ENCODE measurements around the gene PCYT1A. TPM values are rescaled to one million over a fixed set of nuclear protein-coding genes. Genes with fewer than 3 reads are reported as not detected.

Gene PCYT1A
- total and polyA plus RNA-seq, 12 donors: 21.0 to 121 (median 102) TPM

- WGBS, 2 donors: 90 to 91% methylated on average over 3 of the region's 3 CpGs
- H3K4me3 ChIP-seq: no peak overlapping the region
- H3K27ac ChIP-seq: no peak overlapping the region
- intact Hi-C loops (cut with DNase I): no loop called here
- DNase-seq (no peak), ATAC-seq (no peak)
- TF ChIP-seq CTCF (IDR thresholded peaks at IDR 0.05): no peak
- H3K9me3 ChIP-seq: peaks cover 0 to 3% (median 0%) of the 10 kb centered on the region in 11 donors
- peaks cover 0 to 8% (median 4%) of the 10 kb centered on the region in 7 donors for H3K27me3 ChIP-seq
- H3K4me1 ChIP-seq: peaks cover 0 to 3% (median 0%) of the 10 kb centered on the region in 9 donors
- no peaks in the 10 kb centered on the region for H3K36me3 ChIP-seq
Observed at GRCh38 chr3:196203846-196204245, 83.7 kb downstream of the PCYT1A start.

- 52% methylated on average over 21 of the region's 21 CpGs for WGBS, 2 donors
- DNase-seq: peak in 1 of 2 donors; percentile 40
- peak; percentile 41 to 81 (median 58) for ATAC-seq
Observed at GRCh38 chr3:196202516-196202970, 85.0 kb downstream of the PCYT1A start.

GRCh38 chr3:196198771-196199753 lies 88.5 kb downstream of the PCYT1A start:
- ATAC-seq (no peak), DNase-seq (no peak)
- 72 to 82% methylated on average over 18 to 19 of the region's 19 CpGs for WGBS, 2 donors
- H3K4me3 ChIP-seq: no peak overlapping the region
- peaks cover 0 to 14% (median 5%) of the 10 kb centered on the region in 9 donors for H3K4me1 ChIP-seq
- H3K27me3 ChIP-seq: peaks cover 0 to 4% (median 0%) of the 10 kb centered on the region in 7 donors
- no peak overlapping the region for H3K27ac ChIP-seq
- no peaks in the 10 kb centered on the region for H3K9me3 ChIP-seq
- TF ChIP-seq CTCF (IDR thresholded peaks at IDR 0.05): peak in 1 of 9 donors; percentile 14
- no peaks in the 10 kb centered on the region for H3K36me3 ChIP-seq
- intact Hi-C loops (cut with DNase I): loop anchor here in 1 of 10 donors (5.0 kb wide), 1 partner anchor 127 kb away; no protein-coding TSS in a partner anchor

More at GRCh38 chr3:196202516-196202970, 85.0 kb downstream of the PCYT1A start:
- intact Hi-C loops (cut with DNase I): no loop called here
- no peak for TF ChIP-seq CTCF (IDR thresholded peaks at IDR 0.05)
- Histone ChIP-seq H3K4me1 (peaks cover 0 to 3% (median 0%) of the 10 kb centered on the region in 9 donors), H3K4me3 (no peak overlapping the region), H3K36me3 (no peaks in the 10 kb centered on the region), H3K27me3 (peaks cover 0 to 6% (median 4%) of the 10 kb centered on the region in 7 donors), H3K27ac (peak overlapping the region in 1 of 10 donors; percentile 44), H3K9me3 (peaks cover 0 to 3% (median 0%) of the 10 kb centered on the region in 11 donors)

GRCh38 chr3:196198081-196198675 lies 89.3 kb downstream of the PCYT1A start:
- Histone ChIP-seq H3K4me1 (peaks cover 0 to 23% (median 10%) of the 10 kb centered on the region in 9 donors), H3K27me3 (peaks cover 0 to 4% (median 0%) of the 10 kb centered on the region in 7 donors), H3K36me3 (no peaks in the 10 kb centered on the region), H3K27ac (no peak overlapping the region), H3K9me3 (no peaks in the 10 kb centered on the region), H3K4me3 (no peak overlapping the region)
- WGBS, 2 donors: 83 to 89% methylated on average over 15 of the region's 15 CpGs
- no peak for ATAC-seq
- intact Hi-C loops (cut with DNase I): loop anchor here in 1 of 10 donors (5.0 kb wide), 1 partner anchor 126 kb away; no protein-coding TSS in a partner anchor
- no peak for DNase-seq
- TF ChIP-seq CTCF (IDR thresholded peaks at IDR 0.05): no peak
